Endothelial cell of umbilical vein (primary cell): Measurements from ENCODE around the gene SLC25A22. TPM values are rescaled to one million over a fixed set of nuclear protein-coding genes. Genes with fewer than 3 reads are reported as not detected.

ENCODE experiments used
- BruUV-seq: library from RNA; stranded (reverse); fragments of 400-500 nt; replicated peaks from 2 replicates; lab custom pipeline; 2021; lab: Mats Ljungman, UMichigan
- CTCF ChIA-PET: fragments of 300-600, 350-600 bp; sonication (Branson Sonifier 250); formaldehyde crosslinking; loops from one replicate; lab custom pipeline; 2021; ENCODE audit warnings: antibody characterized with exemption, inconsistent platforms; lab: Charles Lee
- POLR2A ChIA-PET: fragments of 300-600, 350-600 bp; sonication (Branson Sonifier 250); formaldehyde crosslinking; loops from one replicate; lab custom pipeline; 2021; ENCODE audit warnings: antibody characterized with exemption, inconsistent platforms; lab: Charles Lee
- DNase-seq: peaks from one replicate; pipeline ENCODE4 v3.0.0-alpha.2; 2011; ENCODE audit warnings: low read depth, low spot score
- FAIRE-seq: peaks from 2 replicates; lab custom pipeline; 2011; peaks lifted over from hg19 to GRCh38; lab: Jason Lieb, UNC
- H2AFZ ChIP-seq: 2 replicates; pipeline ENCODE4 v1.6.0; 2012; ENCODE audit warnings: low read depth, low read length, control low read depth, inconsistent platforms
- H3K27ac ChIP-seq: 2 replicates; pipeline ENCODE4 v1.5.1; 2011; ENCODE audit warnings: low read depth, mild to moderate bottlenecking, control low read depth, low read length, moderate library complexity; ENCODE audit not compliant: insufficient read depth
- H3K27me3 ChIP-seq, 2 experiments: 2 replicates each; pipeline versions ENCODE4 v1.6.0 to v1.6.1; 2011; ENCODE audit warnings: low read length in 2 of 2, mixed read lengths in 1 of 2; ENCODE audit not compliant: control insufficient read depth in 2 of 2, insufficient read depth in 2 of 2
- H3K36me3 ChIP-seq, 2 experiments: 2 replicates in 1 of 2; 3 replicates in 1 of 2; pipeline ENCODE4 v1.5.1; 2011; ENCODE audit warnings: low read length in 2 of 2, mild to moderate bottlenecking in 1 of 2, moderate library complexity in 1 of 2; ENCODE audit not compliant: control insufficient read depth in 2 of 2, insufficient read depth in 2 of 2; ENCODE audit errors: extremely low read depth in 1 of 2
- H3K4me1 ChIP-seq: 3 replicates; pipeline ENCODE4 v1.5.1; 2011; ENCODE audit warnings: mild to moderate bottlenecking, low read length; ENCODE audit not compliant: control insufficient read depth, insufficient read depth; ENCODE audit errors: extremely low read depth
- H3K4me2 ChIP-seq: 2 replicates; pipeline ENCODE4 v1.6.1; 2011; ENCODE audit warnings: low read length, control low read depth, mixed read lengths; ENCODE audit not compliant: insufficient read depth
- H3K4me3 ChIP-seq, 3 experiments: fragments of 200-600 bp in 1 of 3; sonication (generic), shearing (Covaris generic) in 1 of 3; replicated peaks in 1 of 3; 2 replicates each; pipeline ENCODE4 v1.5.1; 2011 to 2016; ENCODE audit warnings: control low read depth in 3 of 3, low read length in 3 of 3, mild to moderate bottlenecking in 2 of 3, inconsistent platforms in 1 of 3, low read depth in 1 of 3, moderate library complexity in 1 of 3; ENCODE audit not compliant: insufficient read depth in 1 of 3
- H3K79me2 ChIP-seq: 2 replicates; pipeline ENCODE4 v1.6.0; 2012; ENCODE audit warnings: low read length, inconsistent platforms; ENCODE audit not compliant: control insufficient read depth, insufficient read depth
- H3K9ac ChIP-seq: replicated peaks from 2 replicates; pipeline ENCODE3; 2011; ENCODE audit warnings: low read length, control low read depth; ENCODE audit not compliant: insufficient read depth; ENCODE audit errors: extremely low read depth
- H3K9me1 ChIP-seq: replicated peaks from 3 replicates; pipeline ENCODE4 v1.6.0; 2011; ENCODE audit warnings: mild to moderate bottlenecking, low read length; ENCODE audit not compliant: control insufficient read depth, insufficient read depth; ENCODE audit errors: extremely low read depth
- H3K9me3 ChIP-seq: replicated peaks from 2 replicates; pipeline ENCODE4 v1.5.1; 2012; ENCODE audit warnings: low read length, inconsistent platforms; ENCODE audit not compliant: control insufficient read depth, insufficient read depth
- H4K20me1 ChIP-seq: replicated peaks from 2 replicates; pipeline ENCODE3; 2011; ENCODE audit warnings: mild to moderate bottlenecking, low read length; ENCODE audit not compliant: control insufficient read depth, insufficient read depth; ENCODE audit errors: extremely low read depth
- CTCF ChIP-seq, 2 donors: IDR thresholded peaks; 1 replicate in 1 of 2; 2 replicates in 1 of 2; pipeline ENCODE4 v1.5.1; 2011; ENCODE audit warnings: low read length in 2 of 2, mild to moderate bottlenecking in 2 of 2, moderate library complexity in 2 of 2, control low read depth in 1 of 2, inconsistent platforms in 1 of 2, low read depth in 1 of 2; ENCODE audit not compliant: insufficient read depth in 1 of 2; ENCODE audit errors: extremely low read depth in 1 of 2
- EZH2 ChIP-seq: IDR thresholded peaks from 2 replicates; pipeline ENCODE4 v1.6.1; 2012; ENCODE audit warnings: borderline replicate concordance, low read depth, mild to moderate bottlenecking, moderate library complexity, low read length, inconsistent platforms; ENCODE audit not compliant: severe bottlenecking
- FOS ChIP-seq: IDR thresholded peaks from 2 replicates; pipeline ENCODE4 v1.6.1; 2011; ENCODE audit warnings: mild to moderate bottlenecking, low read length, moderate library complexity, borderline replicate concordance; ENCODE audit not compliant: insufficient read depth
- GATA2 ChIP-seq: IDR thresholded peaks from 2 replicates; pipeline ENCODE4 v1.7.0; 2011; ENCODE audit warnings: low read depth, mild to moderate bottlenecking, moderate library complexity, mixed read lengths, low read length; ENCODE audit not compliant: insufficient read length, insufficient read depth
- JUN ChIP-seq: IDR thresholded peaks from 2 replicates; pipeline ENCODE4 v1.6.1; 2011; ENCODE audit warnings: borderline replicate concordance, low read depth; ENCODE audit not compliant: insufficient read length, insufficient read depth
- MAX ChIP-seq: IDR thresholded peaks from 2 replicates; pipeline ENCODE4 v1.6.1; 2011; ENCODE audit not compliant: insufficient read depth, insufficient read length
- MYC ChIP-seq: IDR thresholded peaks from one replicate; pipeline ENCODE4 v1.6.1; 2011; ENCODE audit warnings: mild to moderate bottlenecking, low read depth, low read length
- POLR2A ChIP-seq: IDR thresholded peaks from 2 replicates; pipeline ENCODE4 v1.6.1; 2012; ENCODE audit warnings: low read depth, mild to moderate bottlenecking, control low read depth, low read length
- POLR2AphosphoS5 ChIP-seq: IDR thresholded peaks from 2 replicates; pipeline ENCODE4 v1.6.1; 2012; ENCODE audit warnings: low read depth, mild to moderate bottlenecking, control low read depth, low read length, moderate library complexity; ENCODE audit not compliant: insufficient read depth
- dilution Hi-C: fragments of 300-500 bp; cut with MboI; formaldehyde crosslinking; loops from one replicate; pipeline ENCODE4 v1.15.0; 2019; ENCODE audit warnings: low sequenced_read_pairs; ENCODE audit not compliant: extremely low pct_ligation_motif_present
- intact Hi-C: fragments of 100-400 bp; cut with micrococcal nuclease; formaldehyde crosslinking; loops from one replicate; pipeline ENCODE4 v1.10.0; 2022
- polyA plus RNA-seq, 4 experiments: library from polyadenylated mRNA; depleted of rRNA in 3 of 4; stranded (reverse) in 3 of 4; unstranded in 1 of 4; fragments of >200 nt; gene quantifications; 2 replicates each; pipeline versions ENCODE4 v1.2.1 to v1.2.3, GENCODE V29; 2011 to 2012; ENCODE audit warnings: missing spikeins in 1 of 4
- total RNA-seq: library from RNA; stranded (reverse); gene quantifications from 2 replicates; pipeline ENCODE4 v1.2.3, GENCODE V29; 2021

SLC25A22 gene
- total and polyA plus RNA-seq, 2 donors (not counting 3 experiments of a cell fraction or from before 2014, with no cell fraction given): 24.5 to 24.9 TPM

- ChIA-PET POLR2A (interaction anchor here (0.6 kb wide), 1 partner anchor 12 kb away, joined by 4 read pairs; no protein-coding TSS in a partner anchor), CTCF (interaction anchor here (1.1 kb wide), 1 partner anchor 15 kb away, joined by 4 read pairs; no protein-coding TSS in a partner anchor)
- Histone ChIP-seq H3K27ac (no peak overlapping the region), H3K4me2 (no peak overlapping the region), H3K4me1 (no peaks in the 10 kb centered on the region), H3K9me1 (no peaks in the 10 kb centered on the region), H3K9ac (no peak overlapping the region), H3K9me3 (no peaks in the 10 kb centered on the region), H2AFZ (no peak overlapping the region), H3K4me3 (no peak overlapping the region), H3K79me2 (no peaks in the 10 kb centered on the region), H3K36me3 (peaks cover 13 to 32% of the 10 kb centered on the region in 2 experiments), H4K20me1 (no peaks in the 10 kb centered on the region), H3K27me3 (no peaks in the 10 kb centered on the region)
- DNase-seq (no peak), FAIRE-seq (no peak)
- intact Hi-C loops: no loop called here
- dilution Hi-C loops: no loop called here
- TF ChIP-seq POLR2AphosphoS5: no peak
- TF ChIP-seq CTCF (IDR thresholded peaks at IDR 0.05; ENCODE audit: extremely low read depth in 1 of 2, insufficient read depth in 1 of 2, low read depth in 1 of 2, low read length in 2 of 2): no peak
- TF ChIP-seq MAX: no peak
- no peak for TF ChIP-seq FOS
- no peak for TF ChIP-seq GATA2
- no peak for TF ChIP-seq MYC
- no peak for TF ChIP-seq EZH2
- no peak for TF ChIP-seq JUN
- no peak for TF ChIP-seq POLR2A
- no TSS peak for BruUV-seq
These were observed 35.0 kb downstream of the SLC25A22 start for GRCh38 chr11:763073-763463.
